Measurements from ENCODE around the gene ACSF3.
"Not testable (repeated sequence)": the region's sequence is repeated elsewhere in the genome, so short reads cannot be mapped to it uniquely, and the experiment has no call there.

The ACSF3 gene

DNA sequence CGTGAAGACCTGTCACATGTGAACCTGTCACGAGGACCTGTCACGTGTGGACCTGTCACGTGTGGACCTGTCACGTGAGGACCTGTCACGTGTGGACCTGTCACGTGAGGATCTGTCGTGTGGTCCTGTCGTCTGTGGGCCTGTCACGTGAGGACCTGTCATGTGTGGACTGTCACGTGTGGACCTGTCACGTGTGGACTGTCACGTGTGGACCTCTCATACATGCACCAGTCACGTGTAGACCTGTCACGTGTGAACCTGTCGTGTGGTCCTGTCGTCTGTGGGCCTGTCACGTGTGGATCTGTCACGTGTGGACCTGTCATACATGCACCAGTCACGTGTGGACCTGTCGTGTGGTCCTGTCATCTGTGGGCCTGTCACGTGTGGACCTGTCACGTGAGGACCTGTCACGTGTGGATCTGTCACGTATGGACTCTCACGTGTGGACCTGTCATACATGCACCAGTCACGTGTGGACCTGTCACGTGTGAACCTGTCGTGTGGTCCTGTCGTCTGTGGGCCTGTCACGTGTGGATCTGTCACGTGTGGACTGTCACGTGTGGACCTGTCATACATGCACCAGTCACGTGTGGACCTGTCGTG, 19.5 kb upstream of the ACSF3 start:
- FAIRE-seq = not testable (repeated sequence)

DNA sequence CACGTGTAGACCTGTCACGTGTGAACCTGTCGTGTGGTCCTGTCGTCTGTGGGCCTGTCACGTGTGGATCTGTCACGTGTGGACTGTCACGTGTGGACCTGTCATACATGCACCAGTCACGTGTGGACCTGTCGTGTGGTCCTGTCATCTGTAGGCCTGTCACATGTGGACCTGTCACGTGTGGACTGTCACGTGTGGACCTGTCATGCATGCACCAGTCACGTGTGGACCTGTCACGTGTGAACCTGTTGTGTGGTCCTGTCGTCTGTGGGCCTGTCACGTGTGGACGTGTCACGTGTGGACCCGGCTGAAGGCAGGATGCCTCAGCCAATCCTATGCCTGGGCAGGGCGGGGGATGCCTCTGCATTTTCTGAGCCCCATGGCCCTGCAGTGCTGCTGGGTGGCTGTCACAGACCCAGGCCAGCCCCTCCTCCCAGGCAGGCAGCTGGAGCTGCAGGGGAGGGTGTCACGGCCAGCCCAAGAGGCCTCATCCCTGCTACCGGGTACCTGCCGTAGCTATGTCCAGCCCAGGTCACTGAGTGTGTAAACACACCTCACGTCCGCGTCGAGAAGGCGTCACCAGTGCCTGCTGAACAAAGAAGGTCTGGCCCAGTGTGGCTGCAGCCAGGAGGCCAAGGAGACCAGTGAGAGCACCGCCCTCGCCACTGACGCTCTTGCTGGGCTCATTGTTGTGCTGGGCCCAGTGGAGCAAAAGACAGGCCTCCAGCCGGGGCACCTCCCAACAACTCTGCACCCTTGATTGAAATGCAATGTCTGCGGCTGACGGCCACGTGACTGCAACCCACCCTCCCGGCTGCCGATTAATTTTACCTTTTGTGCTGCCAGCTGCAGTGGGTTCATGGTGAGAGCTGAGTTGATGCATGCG, 18.6 kb upstream of the ACSF3 start:
- FAIRE-seq = no peak

DNA sequence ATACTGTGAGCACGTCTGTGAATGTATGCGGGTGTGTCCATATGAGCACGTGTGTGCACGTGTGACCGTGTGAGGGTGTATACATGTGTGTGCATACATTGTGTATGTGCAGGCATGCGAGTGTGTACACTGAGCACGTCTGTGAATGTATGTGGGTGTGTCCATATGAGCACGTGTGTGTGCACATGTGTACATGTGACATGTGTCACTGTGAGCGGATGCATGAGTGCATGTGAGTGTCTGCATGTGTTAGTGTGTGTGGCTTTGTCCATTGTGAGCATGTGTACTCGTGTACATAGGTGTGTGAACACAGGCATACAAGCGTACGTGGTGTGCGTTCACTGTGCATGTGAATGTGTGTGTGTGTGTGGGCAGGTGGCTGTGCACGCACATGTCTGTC, 17.5 kb upstream of the ACSF3 start:
- no peak for FAIRE-seq

DNA sequence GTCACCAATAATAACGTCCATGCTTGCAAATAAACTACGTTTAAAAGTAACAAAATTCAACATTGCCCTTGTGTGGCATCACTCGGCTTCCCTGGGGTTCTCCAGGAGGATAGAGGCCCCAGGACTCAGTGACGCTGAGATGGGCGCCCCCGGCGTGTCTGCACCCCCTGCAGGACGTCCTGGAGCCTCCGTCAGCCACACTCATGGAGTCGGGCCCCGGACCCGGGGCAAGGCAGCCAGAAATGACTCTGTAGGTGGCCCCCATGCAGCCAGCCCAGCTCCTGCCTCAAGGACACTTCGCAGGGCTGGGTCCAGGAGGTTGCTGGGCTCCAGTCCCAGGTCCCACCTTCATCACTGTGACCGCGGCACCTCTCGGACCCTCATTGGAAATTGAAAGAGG, 16.6 kb upstream of the ACSF3 start:
- FAIRE-seq = no peak

DNA sequence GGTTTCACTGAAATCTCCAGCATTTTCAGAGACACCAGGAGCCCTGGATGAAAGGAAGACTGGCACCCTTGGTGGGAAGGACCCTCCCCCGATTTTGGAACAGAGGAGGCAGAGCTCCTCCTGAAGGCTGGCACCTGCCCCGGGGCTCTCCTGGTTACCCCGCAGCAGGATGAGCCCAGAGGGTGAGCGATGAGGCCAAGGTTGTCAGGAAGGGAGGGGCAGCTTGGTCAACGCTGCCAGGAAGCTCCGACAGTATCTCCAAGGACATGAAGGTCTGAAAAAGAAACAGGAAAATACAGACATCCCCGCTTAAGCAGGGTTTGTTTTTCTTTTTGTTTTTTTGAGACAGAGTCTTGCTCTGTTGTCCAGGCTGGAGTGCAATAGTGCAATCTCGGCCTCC, 15.5 kb upstream of the ACSF3 start:
- no peak for FAIRE-seq

DNA sequence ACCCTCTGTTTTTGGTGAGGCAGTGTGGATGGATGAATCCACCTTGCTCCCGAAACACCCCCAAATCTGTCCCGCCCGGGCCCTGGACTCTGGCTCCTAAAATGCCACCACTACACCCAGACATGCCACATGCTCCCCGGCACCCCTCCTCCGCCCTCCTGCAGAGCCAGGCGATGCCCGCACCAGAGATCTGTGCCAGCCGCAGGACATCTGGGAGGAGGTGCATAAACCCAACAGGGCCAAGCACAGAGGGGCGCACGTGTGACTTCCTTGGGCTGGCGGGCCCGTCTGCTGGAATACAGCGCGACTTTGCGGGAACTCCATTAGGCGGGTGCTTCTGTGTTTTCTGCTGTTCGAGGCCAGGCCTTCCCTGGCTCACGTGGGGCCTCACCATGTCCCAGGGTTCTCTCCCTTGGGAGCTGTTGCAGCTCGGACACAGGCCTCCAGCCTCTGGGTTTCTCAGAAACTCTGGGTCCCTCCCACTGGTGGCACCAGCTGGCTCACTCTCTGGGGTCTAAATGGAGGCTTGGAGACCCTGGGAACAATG, 14.1 kb upstream of the ACSF3 start:
- FAIRE-seq = no peak

DNA sequence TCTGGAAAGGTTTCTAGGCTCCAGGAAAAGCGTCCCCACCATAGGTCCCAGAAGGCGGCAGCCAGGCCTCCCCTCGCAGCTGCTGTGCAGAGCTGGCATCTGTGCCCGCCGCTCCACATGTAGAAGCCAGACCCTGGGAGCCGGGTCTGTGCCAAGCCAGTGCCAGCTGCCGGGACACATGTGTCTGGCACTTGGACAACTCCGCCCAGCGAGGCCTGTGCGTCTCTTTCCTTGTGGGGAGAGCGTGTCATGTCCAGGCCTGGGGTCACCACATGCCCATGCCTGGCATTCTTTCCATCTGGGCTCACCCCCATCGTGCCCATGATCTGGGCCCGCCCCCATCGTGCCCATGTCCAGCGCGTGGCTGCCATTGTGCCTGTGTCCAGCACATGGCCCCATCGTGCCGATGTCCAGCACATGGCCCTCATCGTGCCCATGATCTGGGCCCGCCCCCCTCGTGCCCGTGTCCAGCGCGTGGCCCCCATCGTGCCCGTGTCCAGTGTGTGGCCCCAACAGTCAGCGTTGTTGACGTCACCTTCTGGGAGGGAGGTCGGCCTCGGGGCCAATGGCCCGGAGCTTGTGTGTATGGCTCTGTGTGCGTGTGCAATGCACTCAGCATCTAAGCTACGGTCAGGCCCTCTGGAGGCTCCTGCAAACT, 13.3 kb upstream of the ACSF3 start:
- no peak for FAIRE-seq

DNA sequence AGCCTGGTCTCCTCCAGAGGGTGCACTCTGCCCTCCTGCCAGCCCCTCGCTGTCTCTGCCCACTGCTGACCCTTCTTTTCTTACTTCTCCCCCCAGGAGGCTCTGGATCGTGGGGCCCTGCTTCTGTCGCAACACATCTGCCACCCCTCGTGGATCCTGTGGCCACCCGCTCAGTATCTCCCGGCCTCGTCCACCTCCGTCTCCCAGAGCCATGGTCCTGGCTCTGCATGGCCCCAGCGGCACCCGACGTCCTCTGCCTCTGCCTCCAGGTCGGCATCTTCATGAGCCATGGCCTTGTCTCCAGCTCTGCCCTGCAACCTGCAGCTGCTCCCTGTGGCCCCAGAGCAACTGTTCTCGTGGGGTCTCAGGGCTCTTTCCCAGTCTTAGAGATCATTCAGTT, 12.1 kb upstream of the ACSF3 start:
- FAIRE-seq = no peak

DNA sequence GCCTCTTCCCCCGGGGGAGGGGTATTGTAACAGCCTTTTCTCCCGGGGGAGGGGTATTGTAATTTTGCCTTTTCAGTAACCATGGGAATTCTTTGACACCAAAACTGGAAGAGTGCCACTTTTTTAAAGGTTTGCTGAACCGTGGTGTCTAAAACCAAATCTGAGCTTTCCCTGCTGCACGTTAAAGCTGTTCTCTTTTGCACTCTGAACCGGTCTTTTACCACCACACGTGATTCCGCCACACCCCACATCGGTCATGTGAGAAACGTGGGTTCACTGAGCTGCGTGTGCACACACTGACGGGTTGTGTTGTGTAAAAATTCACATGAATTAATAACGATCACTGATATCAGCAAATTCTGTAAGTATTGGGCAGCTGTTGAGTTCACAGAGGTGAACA, 9.2 kb upstream of the ACSF3 start:
- FAIRE-seq = no peak

DNA sequence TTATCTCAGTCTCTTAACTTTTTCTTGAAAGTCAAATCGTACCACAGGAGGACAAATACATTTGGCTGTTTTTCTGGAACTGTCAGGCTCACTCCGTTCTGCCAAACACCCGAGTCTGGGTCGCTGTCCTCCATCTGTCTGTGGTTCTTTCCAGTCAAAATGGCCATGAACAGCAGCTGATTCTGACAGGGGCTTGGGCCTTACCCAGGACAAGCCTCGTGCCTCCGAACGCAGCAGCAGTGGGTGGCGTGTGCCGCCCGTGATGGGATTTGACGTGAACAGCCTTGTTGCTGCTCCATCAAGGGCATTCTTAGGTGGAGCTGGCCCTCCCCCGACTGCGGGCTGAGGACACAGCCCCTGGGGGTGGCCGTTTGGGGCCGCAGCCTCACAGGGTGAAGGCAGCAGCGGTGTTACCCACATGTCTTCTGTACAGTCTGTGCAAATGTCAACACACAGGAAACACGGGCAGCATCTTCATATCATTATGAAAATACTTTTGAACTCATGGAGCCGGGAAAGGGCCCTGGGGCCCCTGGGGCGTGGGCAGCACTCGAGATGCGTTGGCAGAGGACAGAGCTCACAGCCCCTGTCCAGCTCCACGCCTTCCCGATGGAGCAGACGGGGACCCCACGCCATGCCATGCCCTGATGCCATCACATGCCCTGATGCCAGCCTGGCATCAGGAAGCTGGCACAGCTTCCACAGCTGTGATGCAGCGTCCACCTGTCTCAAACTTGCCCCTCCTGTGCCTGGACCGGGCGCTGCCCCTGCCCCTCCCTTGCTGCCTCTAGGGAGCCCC, 8.6 kb upstream of the ACSF3 start:
- FAIRE-seq = no peak

DNA sequence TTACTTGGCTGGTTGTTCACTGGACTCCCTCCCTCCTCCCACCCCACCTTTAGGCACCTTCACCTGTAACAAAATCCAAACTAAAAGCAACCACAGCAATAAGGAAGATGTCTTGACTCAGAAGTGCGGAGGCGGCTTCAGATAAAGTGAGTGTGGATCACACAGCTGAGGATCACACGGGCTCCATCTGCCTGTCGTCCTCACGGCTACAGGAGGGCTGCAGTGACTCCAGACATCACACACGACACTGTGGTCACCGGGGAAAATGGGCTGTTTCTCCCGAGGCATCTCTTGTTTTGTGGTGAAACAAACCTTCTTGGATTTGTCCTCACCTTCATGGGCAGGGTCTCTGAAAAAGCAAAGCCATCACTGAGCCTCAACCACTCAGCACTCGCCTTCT, 7.9 kb upstream of the ACSF3 start:
- FAIRE-seq = no peak

DNA sequence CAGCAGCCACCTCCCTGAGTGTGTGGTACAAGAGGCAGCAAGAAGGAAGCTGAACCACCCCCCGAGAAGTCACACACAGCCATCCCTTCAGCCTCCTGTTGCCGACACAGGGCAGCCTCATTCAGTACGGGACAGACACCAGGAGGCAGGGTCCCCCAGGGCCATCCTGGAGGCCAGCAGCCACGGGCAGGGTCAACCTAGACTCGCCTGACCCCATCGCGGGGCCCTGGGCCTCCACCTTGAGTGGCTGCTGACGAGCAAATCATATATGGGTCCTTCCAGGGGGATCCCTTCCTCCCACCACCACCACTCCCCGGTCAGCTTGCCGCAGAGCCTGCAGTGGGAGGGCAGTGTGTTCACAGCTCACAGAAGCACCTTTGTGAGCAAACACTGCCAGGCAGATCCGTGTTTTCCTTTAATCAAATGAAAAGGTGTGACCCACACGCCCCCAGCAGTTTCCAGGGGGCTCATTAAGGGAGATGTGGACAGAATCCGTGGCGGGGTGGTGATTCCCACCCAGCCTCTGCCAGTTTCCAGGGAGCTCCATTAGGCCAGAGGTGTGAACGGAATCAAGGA, 5.6 kb upstream of the ACSF3 start:
- FAIRE-seq = no peak

DNA sequence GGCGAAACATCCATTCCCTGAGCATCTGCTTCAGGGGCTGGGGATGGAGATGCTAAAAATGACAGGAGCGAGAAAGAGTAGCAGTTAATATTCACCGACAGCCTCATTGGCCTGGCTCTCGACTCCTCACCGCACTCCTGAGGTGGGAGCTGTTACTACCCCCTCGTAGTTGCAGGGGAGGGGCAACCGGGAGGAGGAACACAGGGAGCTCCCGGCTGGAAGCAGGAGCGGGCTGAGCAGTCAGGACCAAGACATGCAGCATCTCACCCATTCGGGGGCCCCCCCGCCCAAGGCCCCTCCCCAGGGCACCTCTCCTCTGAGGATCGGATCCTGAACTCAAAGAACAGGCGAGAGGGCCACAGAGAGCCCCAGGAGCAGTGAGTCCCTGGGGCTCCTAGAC, 4.5 kb upstream of the ACSF3 start:
- FAIRE-seq = no peak

DNA sequence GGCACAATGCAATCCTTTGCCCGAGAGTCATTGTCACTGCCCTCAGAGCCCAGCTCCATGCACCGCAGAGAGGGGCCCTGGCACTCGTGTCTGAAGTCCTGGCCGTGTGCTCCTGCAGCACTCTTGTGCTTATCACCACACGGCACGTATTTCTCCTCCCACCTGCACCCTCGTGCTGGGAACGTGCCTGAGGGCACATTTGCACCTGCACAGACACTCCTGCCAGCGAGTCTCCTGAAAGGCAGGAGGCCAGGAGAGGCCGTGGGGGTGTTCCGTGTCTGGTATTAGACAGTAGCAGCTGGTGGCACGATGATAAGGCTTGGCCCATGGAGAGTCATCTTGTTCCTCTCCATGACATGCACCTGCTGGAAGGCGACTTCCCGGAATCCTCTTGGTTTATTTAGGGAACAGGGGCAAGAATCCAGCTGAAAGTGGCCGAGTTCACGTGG, 3.4 kb upstream of the ACSF3 start:
- FAIRE-seq = no peak

DNA sequence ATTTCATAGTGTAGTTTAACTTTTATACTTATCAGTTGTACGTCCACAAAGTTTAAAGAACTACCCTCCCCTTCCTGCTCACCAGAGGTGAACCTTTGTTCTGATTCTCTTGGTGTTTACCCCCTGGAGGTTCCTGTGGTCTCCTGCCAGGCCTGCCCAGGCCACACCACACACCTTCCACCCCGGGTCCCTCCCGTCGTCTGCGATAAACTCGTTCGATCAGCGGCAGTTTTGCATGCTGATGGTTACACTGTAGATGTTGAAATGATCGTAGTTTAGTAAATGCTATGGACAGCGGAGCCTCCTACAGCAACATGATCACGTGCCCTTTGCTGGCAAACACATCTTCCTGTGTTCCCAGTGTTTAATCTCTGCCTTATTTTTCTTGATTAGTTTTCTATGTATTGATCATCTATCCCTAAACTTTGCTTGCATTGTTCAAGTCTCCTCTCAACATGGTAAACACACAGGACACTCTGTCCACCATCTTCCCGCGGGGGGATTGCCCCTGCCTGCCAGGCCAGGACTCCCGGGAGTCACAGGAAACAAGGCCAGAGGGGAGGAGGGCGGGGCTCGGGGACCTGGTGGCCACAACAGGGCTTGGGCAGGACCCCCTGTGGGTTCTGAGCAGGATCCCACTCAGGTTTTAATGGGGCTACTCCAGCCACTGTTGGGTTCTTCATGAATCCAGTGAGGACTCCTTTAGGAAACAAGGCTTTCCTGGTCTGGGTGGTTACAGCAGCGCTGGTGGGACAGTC, 2.8 kb upstream of the ACSF3 start:
- FAIRE-seq = no peak

DNA sequence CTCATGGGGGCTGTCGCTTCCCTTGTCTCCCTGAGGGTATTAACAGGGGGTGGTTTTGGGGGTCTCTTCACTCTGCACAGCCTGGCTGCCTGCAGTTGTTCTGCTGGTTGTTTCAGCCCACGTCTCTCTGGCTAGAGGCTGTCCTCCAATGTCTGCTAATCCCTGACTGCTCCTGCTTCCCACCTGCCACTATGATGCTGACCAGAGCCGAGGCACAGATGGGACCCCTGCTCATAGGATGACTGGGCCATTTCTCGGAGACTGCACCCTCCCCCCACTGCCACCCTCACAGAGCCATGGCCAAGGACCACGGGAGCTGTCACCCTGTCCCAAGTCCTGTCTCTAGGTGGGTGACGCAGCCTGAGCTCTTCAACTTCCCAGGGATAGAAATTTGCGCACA, 1.6 kb upstream of the ACSF3 start:
- no peak for FAIRE-seq

DNA sequence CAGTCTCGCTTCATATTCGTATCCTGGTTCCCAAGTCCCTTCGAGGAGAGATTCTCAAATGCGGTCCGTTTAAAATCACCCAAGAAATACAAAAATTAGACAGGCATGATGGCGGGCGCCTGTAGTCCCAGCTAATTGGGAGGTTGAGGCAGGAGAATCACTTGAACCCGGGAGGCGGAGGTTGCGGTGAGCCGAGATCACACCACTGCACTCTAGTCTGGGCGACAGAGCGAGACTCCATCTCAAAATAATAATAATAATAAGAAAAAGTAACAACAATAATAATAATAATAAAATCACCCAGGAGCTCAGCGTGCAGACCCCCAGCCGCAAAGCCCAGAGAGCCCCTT, 425 bp upstream of the ACSF3 start:
- FAIRE-seq = not testable (repeated sequence)

DNA sequence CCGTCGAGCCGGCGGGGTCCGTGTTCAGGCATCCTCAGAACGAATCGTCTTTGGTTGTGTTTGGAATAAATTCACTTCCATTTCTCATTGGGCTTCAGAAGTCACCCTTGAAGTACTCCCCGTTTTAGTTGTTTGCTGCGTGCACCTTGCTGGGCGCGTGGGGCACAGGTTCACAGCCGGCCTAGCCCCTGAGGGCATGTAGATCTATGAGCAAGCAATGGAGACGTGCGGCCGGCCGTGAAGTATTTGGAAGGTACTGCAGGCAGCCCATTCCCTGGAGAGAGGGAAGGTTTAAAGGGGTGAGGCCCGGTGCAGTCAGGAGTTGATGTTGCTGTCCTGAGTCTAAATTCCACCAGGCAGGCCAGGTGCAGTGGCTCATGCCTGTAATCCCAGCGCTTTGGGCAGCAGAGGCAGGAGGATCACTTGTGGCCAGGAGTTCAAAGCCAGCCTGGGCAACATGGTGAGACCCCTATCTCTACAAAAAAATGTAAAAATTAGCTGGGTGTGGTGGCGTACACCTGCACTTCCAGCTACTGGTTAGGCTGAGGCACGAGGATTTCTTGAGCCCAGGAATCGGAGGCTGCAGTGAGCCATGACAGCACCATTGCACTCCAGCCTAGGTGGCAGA, 714 bp downstream of the ACSF3 start:
- FAIRE-seq = no peak

DNA sequence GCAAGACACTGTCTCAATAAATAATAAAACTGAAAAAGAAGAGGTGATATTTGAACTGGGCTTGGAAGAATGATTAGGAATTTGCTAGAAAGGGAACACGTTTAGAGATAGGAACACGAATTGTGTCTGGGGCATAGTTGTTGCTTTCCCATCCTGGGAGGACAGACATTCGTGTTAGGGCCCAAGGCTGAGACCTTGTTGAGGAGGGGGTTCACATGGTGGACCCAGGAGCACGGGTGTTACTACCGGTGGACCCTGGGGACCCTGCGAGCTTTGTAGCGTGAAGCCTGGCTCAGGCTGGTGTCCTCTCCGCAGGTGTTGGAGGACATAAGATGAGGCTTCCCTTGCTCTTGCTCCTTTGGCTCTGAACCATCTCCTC, 1.2 kb downstream of the ACSF3 start:
- FAIRE-seq = no peak

DNA sequence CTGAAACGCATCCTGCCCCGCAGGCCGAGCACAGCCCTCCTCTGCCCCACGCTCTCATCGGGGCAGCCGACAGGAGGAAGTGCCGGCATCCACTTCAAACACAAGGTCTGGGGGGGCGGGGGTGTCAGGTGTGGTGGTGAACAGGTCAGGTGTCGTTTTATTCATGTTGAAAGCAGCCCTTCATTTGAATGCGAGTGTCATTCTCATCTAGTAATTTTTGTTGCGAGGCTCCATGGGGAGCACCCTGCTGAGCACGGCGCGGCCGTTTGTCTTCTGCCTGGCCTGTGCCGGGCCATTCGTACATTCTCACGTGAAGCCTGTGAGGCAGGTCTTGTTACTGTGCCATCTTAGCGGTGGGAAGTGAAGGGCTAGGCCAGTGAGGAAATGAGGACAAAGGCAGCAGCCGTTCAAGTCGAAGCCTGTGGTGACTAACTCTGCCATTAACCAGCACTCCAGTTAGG, 1.9 kb downstream of the ACSF3 start:
- no peak for FAIRE-seq

DNA sequence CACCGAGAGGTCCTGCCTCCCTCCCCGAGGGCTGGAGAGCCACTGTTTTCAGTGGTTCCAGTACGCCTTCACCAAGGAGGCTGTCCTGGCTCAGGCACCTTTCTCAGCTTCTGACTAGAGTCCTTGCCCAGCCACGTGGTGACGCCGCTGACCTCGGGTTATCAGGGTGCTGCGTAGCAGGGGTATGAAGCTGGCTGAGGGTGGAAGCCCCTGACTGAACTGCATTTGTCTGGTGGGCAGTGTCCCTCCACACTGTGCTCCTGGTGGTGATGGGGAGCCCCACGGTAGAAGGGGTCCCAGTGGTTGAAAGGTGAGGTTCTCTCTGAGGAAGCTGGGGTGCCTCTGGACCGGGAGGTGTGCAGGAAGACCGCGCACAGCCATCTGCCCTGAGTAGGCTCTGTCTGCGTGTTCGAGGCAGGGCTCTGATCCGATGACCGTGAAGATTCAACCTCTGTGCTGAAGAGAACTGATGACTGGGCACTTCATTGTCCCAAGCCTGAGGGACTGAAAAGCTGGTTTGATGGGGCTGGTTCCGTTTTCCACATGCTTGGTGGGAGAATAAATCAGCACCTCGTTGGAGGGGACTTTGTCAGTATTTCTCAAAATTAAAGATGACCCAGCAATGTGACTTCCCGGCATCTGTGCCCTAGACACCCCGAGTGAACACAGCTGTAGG, 2.5 kb downstream of the ACSF3 start:
- FAIRE-seq = no peak

Data from endometrium (tissue), 2 donors.